ENCODE results near the gene DYNC1I1. TPM values are rescaled to one million over a fixed set of nuclear protein-coding genes. Genes with fewer than 3 reads are reported as not detected.

Gene DYNC1I1
- total and polyA plus RNA-seq, 10 donors = 0.21 to 7.5 (median 0.86) TPM

DNA sequence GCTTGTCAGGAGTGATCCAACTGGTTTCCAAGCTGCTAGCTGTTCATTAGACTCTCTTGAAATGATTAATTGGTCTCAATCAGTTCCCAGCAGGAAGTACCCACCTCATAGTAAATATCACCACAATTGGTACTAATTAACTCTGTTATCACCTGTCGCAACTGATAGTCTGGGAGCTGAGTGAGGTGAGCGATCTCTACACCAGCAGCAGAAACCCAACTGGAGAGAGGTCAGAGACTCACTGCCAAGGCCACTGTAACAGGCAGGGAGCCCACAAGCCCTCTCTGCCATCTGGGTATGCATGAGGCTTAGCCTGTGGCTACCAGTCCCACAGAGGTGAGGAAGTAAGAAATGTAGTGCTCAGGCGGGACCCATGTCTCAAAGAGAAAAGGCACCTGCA lies 245.5 kb downstream of the DYNC1I1 start:
- 81 to 95% (median 86%) methylated on average over 3 of the region's 3 CpGs for WGBS, 5 donors
- Histone ChIP-seq H3K27me3 (replicated peaks in 1 of 7) (no peaks in the 10 kb centered on the region), H3K36me3 (no peaks in the 10 kb centered on the region), H3K4me3 (no peak overlapping the region), H3K4me1 (no peaks in the 10 kb centered on the region), H3K9me3 (no peaks in the 10 kb centered on the region), H3K27ac (no peak overlapping the region)
- intact Hi-C loops (cut with DNase I; ENCODE audit: low total_unique reads) = no loop called here
- no peak for DNase-seq
- no peak for TF ChIP-seq POLR2AphosphoS5 (IDR thresholded peaks at IDR 0.05)
- TF ChIP-seq, protein P1, sequence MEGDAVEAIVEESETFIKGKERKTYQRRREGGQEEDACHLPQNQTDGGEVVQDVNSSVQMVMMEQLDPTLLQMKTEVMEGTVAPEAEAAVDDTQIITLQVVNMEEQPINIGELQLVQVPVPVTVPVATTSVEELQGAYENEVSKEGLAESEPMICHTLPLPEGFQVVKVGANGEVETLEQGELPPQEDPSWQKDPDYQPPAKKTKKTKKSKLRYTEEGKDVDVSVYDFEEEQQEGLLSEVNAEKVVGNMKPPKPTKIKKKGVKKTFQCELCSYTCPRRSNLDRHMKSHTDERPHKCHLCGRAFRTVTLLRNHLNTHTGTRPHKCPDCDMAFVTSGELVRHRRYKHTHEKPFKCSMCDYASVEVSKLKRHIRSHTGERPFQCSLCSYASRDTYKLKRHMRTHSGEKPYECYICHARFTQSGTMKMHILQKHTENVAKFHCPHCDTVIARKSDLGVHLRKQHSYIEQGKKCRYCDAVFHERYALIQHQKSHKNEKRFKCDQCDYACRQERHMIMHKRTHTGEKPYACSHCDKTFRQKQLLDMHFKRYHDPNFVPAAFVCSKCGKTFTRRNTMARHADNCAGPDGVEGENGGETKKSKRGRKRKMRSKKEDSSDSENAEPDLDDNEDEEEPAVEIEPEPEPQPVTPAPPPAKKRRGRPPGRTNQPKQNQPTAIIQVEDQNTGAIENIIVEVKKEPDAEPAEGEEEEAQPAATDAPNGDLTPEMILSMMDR (IDR thresholded peaks at IDR 0.05 in 8 of 11, conservative IDR thresholded peaks at IDR 0.05 in 3 of 11) = no peak
- TF ChIP-seq POLR2A (IDR thresholded peaks at IDR 0.05) = no peak

DNA sequence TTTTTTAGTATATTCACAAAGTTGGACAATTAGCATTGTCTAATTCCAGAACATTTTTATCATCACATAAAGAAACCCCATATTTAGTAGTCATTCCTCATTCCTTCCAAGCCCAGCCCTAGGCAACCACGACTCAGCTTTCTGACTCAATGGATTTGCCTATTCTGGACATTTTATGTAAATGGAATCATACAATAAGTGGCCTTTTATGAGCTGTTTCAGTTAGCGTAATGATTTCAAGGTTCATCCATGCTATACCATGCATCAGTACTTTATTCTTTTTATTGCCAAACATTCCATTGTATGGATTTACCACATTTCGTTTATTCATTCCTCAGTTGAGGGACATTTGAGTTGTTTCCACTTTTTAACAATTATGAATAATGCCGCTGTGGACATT lies 249.2 kb downstream of the DYNC1I1 start:
- intact Hi-C loops (cut with DNase I; ENCODE audit: low total_unique reads) = no loop called here
- Histone ChIP-seq H3K36me3 (no peaks in the 10 kb centered on the region), H3K27me3 (replicated peaks in 1 of 7) (no peaks in the 10 kb centered on the region), H3K9me3 (no peaks in the 10 kb centered on the region), H3K4me1 (no peaks in the 10 kb centered on the region), H3K27ac (no peak overlapping the region), H3K4me3 (no peak overlapping the region)
- TF ChIP-seq POLR2A (IDR thresholded peaks at IDR 0.05) = no peak
- whole genome bisulfite sequencing, 5 donors = 81 to 86% (median 85%) methylated on average over 4 of the region's 4 CpGs
- no peak for DNase-seq

DNA sequence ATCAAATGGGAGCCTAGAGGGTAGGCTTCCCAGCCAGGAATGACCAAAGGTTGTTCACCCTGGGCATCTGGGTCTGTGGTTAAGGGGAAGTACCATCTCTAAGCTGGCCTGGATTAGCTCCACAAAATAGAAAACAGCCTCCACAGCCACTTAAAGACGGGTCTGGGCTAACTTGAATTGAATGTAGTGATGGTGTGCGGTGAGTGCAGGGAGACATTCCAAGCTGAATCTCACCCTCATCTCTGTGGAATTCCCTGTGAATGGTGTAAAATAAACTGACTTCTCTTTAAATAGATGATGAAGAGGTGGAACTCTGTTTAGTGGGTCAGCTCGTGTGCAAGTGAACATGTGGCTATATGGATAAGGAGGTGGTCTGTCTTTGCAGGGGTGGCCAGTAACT lies 251.0 kb downstream of the DYNC1I1 start:
- intact Hi-C loops (cut with DNase I; ENCODE audit: low total_unique reads) = no loop called here
- Histone ChIP-seq H3K27me3 (replicated peaks in 1 of 7) (no peaks in the 10 kb centered on the region), H3K36me3 (no peaks in the 10 kb centered on the region), H3K4me1 (no peaks in the 10 kb centered on the region), H3K27ac (no peak overlapping the region), H3K9me3 (no peaks in the 10 kb centered on the region), H3K4me3 (no peak overlapping the region)
- TF ChIP-seq POLR2A (IDR thresholded peaks at IDR 0.05) = no peak
- TF ChIP-seq, protein P1 (IDR thresholded peaks at IDR 0.05 in 8 of 11, conservative IDR thresholded peaks at IDR 0.05 in 3 of 11) = no peak
- no peak for TF ChIP-seq POLR2AphosphoS5 (IDR thresholded peaks at IDR 0.05)
- WGBS, 5 donors = 69 to 86% (median 79%) methylated on average over 3 of the region's 3 CpGs
- DNase-seq = no peak

DNA sequence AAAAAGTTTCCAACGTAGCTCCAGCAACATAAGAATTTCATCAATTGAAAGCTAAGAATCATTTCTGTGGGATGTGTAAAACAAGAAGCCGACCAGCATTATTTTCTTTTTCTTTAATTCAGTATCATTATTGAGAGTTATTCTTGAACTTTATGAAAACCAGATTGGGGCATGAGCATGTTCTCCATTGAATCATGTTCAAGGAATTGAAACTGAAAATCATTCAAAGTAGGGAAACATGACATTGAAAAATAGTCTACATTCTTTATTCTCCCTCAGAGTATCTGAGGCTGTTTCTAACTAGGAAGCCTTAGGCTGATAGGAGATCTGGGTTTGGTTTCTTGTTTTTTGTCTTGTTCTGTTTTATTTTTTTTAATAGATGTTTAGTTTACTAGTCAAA lies 253.7 kb downstream of the DYNC1I1 start:
- no peaks in the 10 kb centered on the region for H3K9me3 ChIP-seq
- no peak overlapping the region for H3K27ac ChIP-seq
- intact Hi-C loops (cut with DNase I; ENCODE audit: low total_unique reads) = no loop called here
- H3K4me3 ChIP-seq = no peak overlapping the region
- TF ChIP-seq POLR2AphosphoS5 (IDR thresholded peaks at IDR 0.05) = no peak
- TF ChIP-seq, protein P1 (IDR thresholded peaks at IDR 0.05 in 8 of 11, conservative IDR thresholded peaks at IDR 0.05 in 3 of 11) = no peak
- TF ChIP-seq POLR2A (IDR thresholded peaks at IDR 0.05) = no peak
- no peak for DNase-seq
- H3K36me3 ChIP-seq = no peaks in the 10 kb centered on the region
- 38 to 83% (median 60%) methylated on average over 2 of the region's 2 CpGs for WGBS, 5 donors
- H3K27me3 ChIP-seq (replicated peaks in 1 of 7) = no peaks in the 10 kb centered on the region
- no peaks in the 10 kb centered on the region for H3K4me1 ChIP-seq

DNA sequence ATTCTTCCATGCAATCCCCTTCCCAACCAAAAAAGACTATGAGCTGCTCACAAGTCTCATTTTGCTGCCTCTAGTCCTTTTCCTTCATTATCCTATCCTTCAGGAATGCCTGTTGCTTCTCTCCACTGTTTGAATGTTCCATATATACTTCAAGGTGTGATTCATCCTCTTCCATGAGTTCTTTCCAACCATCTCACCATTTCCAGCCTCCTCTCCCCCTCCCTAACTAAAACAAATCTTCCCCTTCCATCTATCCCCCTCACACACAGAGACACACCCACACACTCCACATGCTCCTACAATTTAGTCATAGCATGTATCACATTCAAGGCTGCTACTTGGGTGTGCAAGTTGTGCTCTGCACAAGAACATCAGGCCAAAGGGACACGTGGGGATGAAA lies 254.3 kb downstream of the DYNC1I1 start:
- 57 to 83% (median 63%) methylated on average over 1 of the region's 1 CpG for WGBS, 5 donors
- Histone ChIP-seq H3K4me1 (no peaks in the 10 kb centered on the region), H3K27me3 (replicated peaks in 1 of 7) (no peaks in the 10 kb centered on the region), H3K9me3 (no peaks in the 10 kb centered on the region), H3K27ac (no peak overlapping the region), H3K36me3 (no peaks in the 10 kb centered on the region), H3K4me3 (no peak overlapping the region)
- TF ChIP-seq, protein P1 (IDR thresholded peaks at IDR 0.05 in 8 of 11, conservative IDR thresholded peaks at IDR 0.05 in 3 of 11) = no peak
- TF ChIP-seq POLR2A (IDR thresholded peaks at IDR 0.05) = no peak
- TF ChIP-seq POLR2AphosphoS5 (IDR thresholded peaks at IDR 0.05) = no peak
- intact Hi-C loops (cut with DNase I; ENCODE audit: low total_unique reads) = no loop called here
- DNase-seq = no peak
